NK-92 (cell line): ENCODE data around the gene BHLHE41.

ENCODE experiments used
- DNase-seq: peaks from one replicate; lab custom pipeline; 2025; ENCODE audit not compliant: unreplicated experiment; lab: John Stamatoyannopoulos, UW

The BHLHE41 gene

DNA sequence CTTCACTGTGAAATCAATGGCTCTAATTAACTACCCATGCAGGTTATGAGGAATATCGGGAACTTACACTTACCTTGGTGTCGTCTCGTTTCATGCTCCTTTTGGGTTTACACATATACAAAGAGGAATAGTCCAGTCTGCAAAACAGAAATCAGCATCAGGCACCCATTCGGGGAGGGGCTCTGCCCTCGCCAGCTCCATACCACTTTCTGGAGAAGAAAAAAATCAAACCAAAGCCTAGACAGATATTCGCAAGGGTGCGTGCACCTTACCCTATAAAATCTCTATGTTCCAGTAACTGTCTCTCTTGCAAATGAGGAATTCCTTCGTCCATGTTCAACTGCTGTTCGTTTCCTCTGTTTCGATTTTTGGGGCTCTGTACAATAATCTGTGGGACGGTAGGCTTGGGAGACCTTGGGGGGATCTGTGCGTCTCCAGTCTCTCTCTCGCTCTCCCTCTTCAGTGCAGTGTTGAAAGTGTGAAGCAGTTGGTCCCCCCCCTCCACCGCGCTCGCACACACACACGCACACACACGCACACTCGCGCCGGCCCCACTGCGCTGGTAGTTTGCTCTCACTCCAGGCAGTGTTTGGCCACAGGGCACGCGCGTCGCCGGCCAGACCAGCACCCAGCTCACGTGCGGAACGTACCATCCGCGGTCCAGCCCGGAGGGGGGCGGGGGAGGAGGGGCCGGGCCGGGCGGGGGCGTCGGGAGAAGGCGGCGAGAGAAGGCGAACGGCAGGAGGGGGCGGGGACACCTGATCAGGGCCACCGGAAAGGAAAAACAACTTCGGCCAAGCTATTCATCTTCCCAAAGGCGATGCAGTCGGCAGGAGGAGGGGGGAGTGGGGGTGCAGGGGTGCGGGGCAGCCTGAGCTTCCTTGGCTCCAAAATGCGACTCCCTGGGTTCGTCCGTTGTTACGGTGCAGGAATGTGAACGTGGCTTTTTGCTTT, at the start of gene BHLHE41:
BHLHE41 (minus strand) TSS at position 592 of the 954 bp plus-strand sequence; CDS start at position 334, 258 bp downstream.
- no peak for DNase-seq

- DNase-seq: no peak
These were observed 48.2 kb upstream of the BHLHE41 start for GRCh38 chr12:26172946-26173552.

- no peak for DNase-seq
These were observed 47.7 kb upstream of the BHLHE41 start for GRCh38 chr12:26172539-26172938.

GRCh38 chr12:26172013-26172412, 47.2 kb upstream of the BHLHE41 start:
- DNase-seq: no peak

DNA sequence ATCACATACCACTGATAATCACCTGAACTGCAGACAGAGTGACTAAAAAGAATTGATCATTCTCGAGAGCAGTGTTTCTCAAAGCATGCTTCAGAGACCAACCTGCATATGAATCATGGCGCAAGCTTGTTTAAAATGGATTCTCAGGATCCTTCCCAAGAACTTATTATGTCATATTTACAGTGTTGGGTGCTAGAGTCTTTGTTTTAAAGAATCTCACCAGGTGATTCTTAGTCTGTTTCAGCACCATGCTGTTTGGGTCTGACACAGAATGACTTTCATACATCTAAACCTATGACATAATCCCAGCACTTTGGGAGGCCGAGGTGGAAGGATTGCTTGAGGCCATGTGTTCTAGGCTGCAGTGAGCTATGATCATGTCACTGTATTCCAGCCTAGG, 39.3 kb upstream of the BHLHE41 start:
- no peak for DNase-seq

- DNase-seq: no peak
These were observed 38.1 kb upstream of the BHLHE41 start for GRCh38 chr12:26162905-26163304.

GRCh38 chr12:26162174-26162573, 37.3 kb upstream of the BHLHE41 start:
- no peak for DNase-seq

- no peak for DNase-seq
These were observed 33.4 kb upstream of the BHLHE41 start for GRCh38 chr12:26158078-26158764.

DNA sequence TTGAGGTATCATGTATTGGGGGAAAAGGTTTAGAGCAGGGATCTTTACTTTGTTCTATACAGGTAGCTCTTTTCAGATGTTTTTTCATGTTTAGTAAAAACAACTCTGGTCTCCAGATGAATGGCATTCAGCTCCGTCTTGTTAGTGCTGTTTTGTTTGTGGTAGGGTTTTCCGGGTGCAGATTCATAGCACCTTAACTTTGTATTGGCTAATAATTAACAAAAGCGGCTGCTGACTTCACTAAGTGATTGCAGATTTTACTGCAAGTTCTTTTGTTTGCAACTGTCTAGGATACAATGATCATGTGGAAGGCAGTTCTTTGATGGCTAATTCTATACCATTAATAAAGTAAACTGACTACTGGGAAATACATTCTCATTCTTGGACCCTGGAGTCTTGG, 32.2 kb upstream of the BHLHE41 start:
- no peak for DNase-seq

- no peak for DNase-seq
These were observed 31.5 kb upstream of the BHLHE41 start for GRCh38 chr12:26156201-26156871.

GRCh38 chr12:26153421-26154154, 28.8 kb upstream of the BHLHE41 start:
- DNase-seq: no peak

GRCh38 chr12:26152507-26153102, 27.8 kb upstream of the BHLHE41 start:
- no peak for DNase-seq

DNA sequence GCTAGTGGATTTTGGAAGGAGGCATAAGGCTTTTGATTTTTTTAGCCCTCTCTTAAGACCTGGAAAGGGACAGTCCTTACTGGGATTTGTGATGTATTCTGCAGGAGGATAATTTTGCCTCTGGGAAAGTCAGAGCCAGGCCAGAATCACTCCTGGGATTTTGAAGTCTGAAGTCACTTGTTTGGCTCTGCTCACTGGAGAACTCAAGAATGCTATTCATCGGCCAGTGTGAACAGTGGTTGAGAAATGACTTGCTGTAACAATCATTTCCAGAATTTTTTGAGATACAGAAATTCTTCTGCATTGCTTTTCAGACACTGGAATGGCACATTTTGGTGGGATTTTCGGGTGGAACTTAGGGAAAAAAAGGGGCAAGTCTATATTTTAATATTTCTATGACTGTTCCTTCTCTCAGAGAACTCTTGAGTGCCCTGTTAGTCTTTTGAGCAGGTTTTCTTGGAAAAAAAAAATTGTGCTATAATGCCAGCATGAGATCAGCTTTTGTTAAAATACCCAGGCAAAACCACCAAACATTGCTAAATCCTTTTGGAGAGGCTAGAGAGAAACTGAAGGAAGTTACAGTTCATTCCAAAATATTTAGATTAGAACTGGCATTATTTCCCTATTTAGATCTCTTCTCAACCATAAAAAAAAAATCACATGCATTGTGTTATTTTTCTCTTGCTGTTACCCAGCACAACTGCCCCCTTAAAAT, 26.1 kb upstream of the BHLHE41 start:
- DNase-seq: no peak

GRCh38 chr12:26149968-26150500, 25.2 kb upstream of the BHLHE41 start:
- no peak for DNase-seq

GRCh38 chr12:26148291-26148690, 23.5 kb upstream of the BHLHE41 start:
- DNase-seq: no peak

- no peak for DNase-seq
These were observed 18.5 kb upstream of the BHLHE41 start for GRCh38 chr12:26143291-26143690.

DNA sequence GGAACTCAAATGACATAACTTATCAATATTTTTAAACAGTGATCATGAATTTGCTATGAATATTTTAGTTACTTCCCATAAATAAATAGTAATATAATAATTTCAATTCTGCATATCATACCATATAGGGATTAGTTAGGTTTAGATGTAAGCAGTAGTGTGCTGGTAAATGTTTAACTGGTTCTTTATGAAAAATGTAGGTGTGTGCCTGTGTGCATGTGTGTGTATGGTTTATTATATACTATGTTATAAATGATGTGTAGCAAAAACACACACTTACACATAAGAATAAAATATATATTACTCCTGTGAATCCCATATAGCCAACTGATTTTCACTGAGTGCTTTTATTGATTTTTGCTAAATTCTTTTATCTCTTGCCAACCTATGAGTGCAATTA, 14.0 kb upstream of the BHLHE41 start:
- DNase-seq: no peak

DNA sequence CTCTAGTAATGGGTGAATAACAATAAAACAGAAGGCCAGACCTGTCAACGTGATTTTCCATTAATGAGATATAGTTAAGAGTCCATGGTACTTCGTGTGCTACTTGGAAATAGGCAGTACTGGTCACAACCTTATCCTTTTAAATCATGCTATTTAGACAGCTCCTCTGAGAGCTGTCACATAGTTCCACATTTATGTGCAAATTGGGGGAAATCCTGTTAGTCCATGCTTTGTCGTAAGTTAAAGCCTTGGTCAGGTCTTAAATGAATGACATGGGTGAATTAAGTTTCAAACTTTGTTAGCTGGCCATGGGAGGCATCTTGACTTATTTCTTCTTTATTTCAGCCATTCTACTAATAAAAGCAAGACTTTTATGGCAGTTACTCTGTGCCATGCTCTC, 11.9 kb upstream of the BHLHE41 start:
- DNase-seq: no peak

DNA sequence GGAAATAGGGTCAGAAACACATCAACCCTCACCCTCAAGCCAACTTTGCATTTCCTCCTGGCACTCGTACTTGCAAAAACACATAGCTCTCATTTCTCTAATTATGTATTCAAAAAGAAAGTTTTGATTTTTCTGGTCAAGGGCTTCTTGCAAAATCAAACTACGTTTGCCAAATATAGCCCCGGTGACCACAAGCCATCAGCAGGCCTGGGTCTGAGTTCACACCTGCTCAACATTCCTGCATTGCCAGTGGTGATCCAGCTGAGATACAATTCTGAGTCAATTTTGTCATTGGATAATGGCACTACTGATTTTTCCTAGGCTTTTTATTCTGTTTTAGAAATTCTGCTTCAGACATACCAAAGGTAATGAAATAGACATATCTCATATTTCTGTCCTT, 10.7 kb upstream of the BHLHE41 start:
- DNase-seq: no peak
